ENCODE results near the gene LYZL4. TPM values are rescaled to one million over a fixed set of nuclear protein-coding genes. Genes with fewer than 3 reads are reported as not detected.

Gene LYZL4
- polyA plus RNA-seq, 1 of the 3 experiments (the other 2 are of a cell fraction), result not detected

- Histone ChIP-seq H3K27me3 (ENCODE audit: insufficient read depth) (no peaks in the 10 kb centered on the region), H3F3A (replicated peaks; ENCODE audit: insufficient read depth) (no peaks in the 10 kb centered on the region), H3K9me3 (no peaks in the 10 kb centered on the region), H3K4me3 (ENCODE audit: low read depth in 2 of 2, low read length in 1 of 2) (no peak overlapping the region), H3K4me1 (ENCODE audit: control insufficient read depth in 1 of 2, insufficient read depth in 2 of 2, low read depth in 1 of 2, low read length in 1 of 2) (peaks cover 0 to 5% of the 10 kb centered on the region in 2 experiments; a peak in 1 of 4 replicates), H2AFZ (ENCODE audit: low read depth) (no peak overlapping the region), H3K79me2 (ENCODE audit: insufficient read depth) (no peaks in the 10 kb centered on the region), H4K20me1 (ENCODE audit: insufficient read depth) (no peaks in the 10 kb centered on the region), H3K9ac (no peak overlapping the region), H3K27ac (ENCODE audit: low read depth in 2 of 2, low read length in 1 of 2) (no peak overlapping the region), H3K4me2 (no peak overlapping the region), H3K36me3 (replicated peaks in 1 of 2; ENCODE audit: control insufficient read depth in 1 of 2, insufficient read depth in 2 of 2, low read length in 1 of 2) (no peaks in the 10 kb centered on the region), H3K9me2 (no peaks in the 10 kb centered on the region)
- CTCF ChIA-PET, result interaction anchor here (6.8 kb wide), 1 partner anchor 190 kb away, joined by 169 read pairs; no protein-coding TSS in a partner anchor
- no peak for DNase-seq
- no peak for TF ChIP-seq TEAD4 (IDR thresholded peaks at IDR 0.05; ENCODE audit: borderline replicate concordance, insufficient read depth)
- no peak for TF ChIP-seq MXI1 (IDR thresholded peaks at IDR 0.05; ENCODE audit: low read depth, low read length)
- no peak for TF ChIP-seq FOXJ3 (CRISPR knock-in tag; IDR thresholded peaks at IDR 0.05)
- TF ChIP-seq EZH2phosphoT487 (IDR thresholded peaks at IDR 0.05; ENCODE audit: borderline replicate concordance, low read depth), result no peak
- TF ChIP-seq SIN3A (IDR thresholded peaks at IDR 0.05; ENCODE audit: borderline replicate concordance, low read depth, low read length), result no peak
- no peak for TF ChIP-seq NFIC (IDR thresholded peaks at IDR 0.05; ENCODE audit: borderline replicate concordance)
- no peak for TF ChIP-seq PBX3 (IDR thresholded peaks at IDR 0.05)
- TF ChIP-seq, protein P1, sequence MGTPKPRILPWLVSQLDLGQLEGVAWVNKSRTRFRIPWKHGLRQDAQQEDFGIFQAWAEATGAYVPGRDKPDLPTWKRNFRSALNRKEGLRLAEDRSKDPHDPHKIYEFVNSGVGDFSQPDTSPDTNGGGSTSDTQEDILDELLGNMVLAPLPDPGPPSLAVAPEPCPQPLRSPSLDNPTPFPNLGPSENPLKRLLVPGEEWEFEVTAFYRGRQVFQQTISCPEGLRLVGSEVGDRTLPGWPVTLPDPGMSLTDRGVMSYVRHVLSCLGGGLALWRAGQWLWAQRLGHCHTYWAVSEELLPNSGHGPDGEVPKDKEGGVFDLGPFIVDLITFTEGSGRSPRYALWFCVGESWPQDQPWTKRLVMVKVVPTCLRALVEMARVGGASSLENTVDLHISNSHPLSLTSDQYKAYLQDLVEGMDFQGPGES (IDR thresholded peaks at IDR 0.05; ENCODE audit: low read depth, low read length), result no peak
- no peak for TF ChIP-seq POLR2AphosphoS5 (IDR thresholded peaks at IDR 0.05; ENCODE audit: low read depth, low read length)
- no peak for TF ChIP-seq ELF1 (IDR thresholded peaks at IDR 0.05)
- no peak for TF ChIP-seq EP300 (IDR thresholded peaks at IDR 0.05; ENCODE audit: borderline replicate concordance in 1 of 2, low read depth in 1 of 2, low read length in 1 of 2)
- POLR2A ChIA-PET, result no interaction called here
- WGBS (ENCODE audit: low lambda C conversion rate), result 26% methylated on average over 2 of the region's 2 CpGs
Observed at GRCh38 chr3:42438758-42439157, 28.3 kb upstream of the LYZL4 start.

GRCh38 chr3:42438193-42438592 is 27.8 kb upstream of the LYZL4 start:
- Histone ChIP-seq H3K9me2 (no peaks in the 10 kb centered on the region), H3K79me2 (ENCODE audit: insufficient read depth) (no peaks in the 10 kb centered on the region), H2AFZ (ENCODE audit: low read depth) (no peak overlapping the region), H3K27me3 (ENCODE audit: insufficient read depth) (no peaks in the 10 kb centered on the region), H3K9ac (no peak overlapping the region), H3K27ac (ENCODE audit: low read depth in 2 of 2, low read length in 1 of 2) (no peak overlapping the region), H3K36me3 (replicated peaks in 1 of 2; ENCODE audit: control insufficient read depth in 1 of 2, insufficient read depth in 2 of 2, low read length in 1 of 2) (no peaks in the 10 kb centered on the region), H3K9me3 (no peaks in the 10 kb centered on the region), H4K20me1 (ENCODE audit: insufficient read depth) (no peaks in the 10 kb centered on the region), H3K4me1 (ENCODE audit: control insufficient read depth in 1 of 2, insufficient read depth in 2 of 2, low read depth in 1 of 2, low read length in 1 of 2) (peaks cover 0 to 5% of the 10 kb centered on the region in 2 experiments; a peak in 1 of 4 replicates), H3K4me3 (ENCODE audit: low read depth in 2 of 2, low read length in 1 of 2) (no peak overlapping the region), H3K4me2 (no peak overlapping the region), H3F3A (replicated peaks; ENCODE audit: insufficient read depth) (no peaks in the 10 kb centered on the region)
- ChIA-PET CTCF (interaction anchor here (1.2 to 6.8 kb wide), 2 partner anchors 190 to 208 kb away, joined by 4 to 169 read pairs; no protein-coding TSS in a partner anchor), POLR2A (no interaction called here)
- DNase-seq, result no peak
- 66% methylated on average over 2 of the region's 2 CpGs for WGBS (ENCODE audit: low lambda C conversion rate)
- TF ChIP-seq GATA2 (CRISPR knock-in tag; IDR thresholded peaks at IDR 0.05) (no peak), SIN3A (IDR thresholded peaks at IDR 0.05; ENCODE audit: borderline replicate concordance, low read depth, low read length) (no peak), USF2 (IDR thresholded peaks at IDR 0.05; ENCODE audit: borderline replicate concordance, low read depth, low read length) (no peak), MAX (IDR thresholded peaks at IDR 0.05; ENCODE audit: low read depth) (no peak), RAD21 (IDR thresholded peaks at IDR 0.05; ENCODE audit: low read length) (no peak), SMC3 (IDR thresholded peaks at IDR 0.05; ENCODE audit: low read depth, low read length) (no peak), FOXM1 (IDR thresholded peaks at IDR 0.05; ENCODE audit: low read depth) (no peak)
- TF ChIP-seq, protein P2, sequence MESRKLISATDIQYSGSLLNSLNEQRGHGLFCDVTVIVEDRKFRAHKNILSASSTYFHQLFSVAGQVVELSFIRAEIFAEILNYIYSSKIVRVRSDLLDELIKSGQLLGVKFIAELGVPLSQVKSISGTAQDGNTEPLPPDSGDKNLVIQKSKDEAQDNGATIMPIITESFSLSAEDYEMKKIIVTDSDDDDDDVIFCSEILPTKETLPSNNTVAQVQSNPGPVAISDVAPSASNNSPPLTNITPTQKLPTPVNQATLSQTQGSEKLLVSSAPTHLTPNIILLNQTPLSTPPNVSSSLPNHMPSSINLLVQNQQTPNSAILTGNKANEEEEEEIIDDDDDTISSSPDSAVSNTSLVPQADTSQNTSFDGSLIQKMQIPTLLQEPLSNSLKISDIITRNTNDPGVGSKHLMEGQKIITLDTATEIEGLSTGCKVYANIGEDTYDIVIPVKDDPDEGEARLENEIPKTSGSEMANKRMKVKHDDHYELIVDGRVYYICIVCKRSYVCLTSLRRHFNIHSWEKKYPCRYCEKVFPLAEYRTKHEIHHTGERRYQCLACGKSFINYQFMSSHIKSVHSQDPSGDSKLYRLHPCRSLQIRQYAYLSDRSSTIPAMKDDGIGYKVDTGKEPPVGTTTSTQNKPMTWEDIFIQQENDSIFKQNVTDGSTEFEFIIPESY (IDR thresholded peaks at IDR 0.05; ENCODE audit: borderline replicate concordance, low read depth), result no peak
- TF ChIP-seq, protein P3, sequence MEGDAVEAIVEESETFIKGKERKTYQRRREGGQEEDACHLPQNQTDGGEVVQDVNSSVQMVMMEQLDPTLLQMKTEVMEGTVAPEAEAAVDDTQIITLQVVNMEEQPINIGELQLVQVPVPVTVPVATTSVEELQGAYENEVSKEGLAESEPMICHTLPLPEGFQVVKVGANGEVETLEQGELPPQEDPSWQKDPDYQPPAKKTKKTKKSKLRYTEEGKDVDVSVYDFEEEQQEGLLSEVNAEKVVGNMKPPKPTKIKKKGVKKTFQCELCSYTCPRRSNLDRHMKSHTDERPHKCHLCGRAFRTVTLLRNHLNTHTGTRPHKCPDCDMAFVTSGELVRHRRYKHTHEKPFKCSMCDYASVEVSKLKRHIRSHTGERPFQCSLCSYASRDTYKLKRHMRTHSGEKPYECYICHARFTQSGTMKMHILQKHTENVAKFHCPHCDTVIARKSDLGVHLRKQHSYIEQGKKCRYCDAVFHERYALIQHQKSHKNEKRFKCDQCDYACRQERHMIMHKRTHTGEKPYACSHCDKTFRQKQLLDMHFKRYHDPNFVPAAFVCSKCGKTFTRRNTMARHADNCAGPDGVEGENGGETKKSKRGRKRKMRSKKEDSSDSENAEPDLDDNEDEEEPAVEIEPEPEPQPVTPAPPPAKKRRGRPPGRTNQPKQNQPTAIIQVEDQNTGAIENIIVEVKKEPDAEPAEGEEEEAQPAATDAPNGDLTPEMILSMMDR (IDR thresholded peaks at IDR 0.05), result no peak
